Pancreas (tissue), 10 donors: ENCODE data around the gene NR1I2. TPM values are rescaled to one million over a fixed set of nuclear protein-coding genes. Genes with fewer than 3 reads are reported as not detected.

Experiments used
- ATAC-seq, 4 donors: fragments of 200-7000 bp; cut with Tn5 transposase; one replicate each; pipeline versions ENCODE4 v1.8.0 to v1.9.1; 2020; ENCODE audit warnings: mild to moderate bottlenecking in 4 of 4, moderate library complexity in 4 of 4
- DNase-seq, 6 donors: peaks; one replicate each; pipeline ENCODE4 v3.0.0-alpha.2; 2020
- FAIRE-seq: peaks from 2 replicates; lab custom pipeline; 2012; peaks lifted over from hg19 to GRCh38; lab: Jason Lieb, UNC
- H3K27ac ChIP-seq, 4 donors: fragments of 200-600 bp; sonication (generic); 1 replicate in 3 of 4; 2 replicates in 1 of 4; pipeline versions ENCODE4 v1.5.0 to v1.8.0; 2020
- H3K27me3 ChIP-seq, 4 donors: fragments of 200-600 bp; one replicate each; pipeline ENCODE4 v1.8.0; 2021
- H3K36me3 ChIP-seq, 3 donors: fragments of 200-600 bp; sonication (generic) in 1 of 3; one replicate each; pipeline versions ENCODE4 v1.5.0 to v1.8.0; 2020 to 2021
- H3K4me1 ChIP-seq, 3 donors: fragments of 200-600 bp; one replicate each; pipeline ENCODE4 v1.8.0; 2021
- H3K4me3 ChIP-seq, 4 donors: fragments of 200-600 bp; sonication (generic) in 2 of 4; one replicate each; pipeline versions ENCODE4 v1.5.0 to v1.8.0; 2020 to 2021
- H3K9me3 ChIP-seq, 4 donors: fragments of 200-600 bp; one replicate each; pipeline ENCODE4 v1.8.0; 2021
- WGBS, 2 donors: extraction: QIAGEN DNeasy Blood & Tissue Kit; methylation state at CpG; one replicate each; pipeline ENCODE4 v1.1.7; 2013; 5-methylcytosine and 5-hydroxymethylcytosine counted together
- intact Hi-C, 3 donors: fragments of 100-400 bp; cut with DNase I; formaldehyde crosslinking; loops; one replicate each; pipeline versions ENCODE4 v1.11.1 to v1.14.2; 2022
- polyA plus RNA-seq, 2 donors: library from polyadenylated mRNA; stranded (reverse); fragments of 200-250 nt; gene quantifications; one replicate each; pipeline ENCODE4 v1.2.3, GENCODE V29; 2013
- total RNA-seq, 6 donors: library from RNA; stranded (reverse); fragmentation: NEBNext Ultra II Directional in 4 of 6; extraction: Animal tissue kit (Norgen Biotek cat#: 25700) in 4 of 6; gene quantifications; one replicate each; pipeline versions ENCODE4 v1.2.1 to v1.2.4, GENCODE V29; 2021 to 2023
- TF ChIP-seq, protein P1 (sequence below), 4 donors: fragments of 200-600 bp; sonication (generic) in 3 of 4; IDR thresholded peaks; one replicate each; pipeline versions ENCODE4 v1.5.0 to v1.8.0; 2021; ENCODE audit warnings: antibody characterized with exemption in 4 of 4
- donor health status: healthy with polysubstance abuse.
- donor health status: DM: no; HTN: no; CAD: no; lungs with moderate emphysema.
- donor health status: DM: no; HTN: no; CAD: no.
- donor health status: control.
- donor health status: control.
- donor health status: Bipolar disorder and iron deficiency.
- donor health status: DM: yes; HTN: yes; CAD: no.
- donor health status: DM: no; HTN: no; CAD: no.
- donor health status: DM: no; HTN: no; CAD: no.
- donor health status: DM: yes; HTN: yes; CAD: no.

The NR1I2 gene
- total and polyA plus RNA-seq, 8 donors = 0.12 to 0.31 (median 0.24) TPM

DNA sequence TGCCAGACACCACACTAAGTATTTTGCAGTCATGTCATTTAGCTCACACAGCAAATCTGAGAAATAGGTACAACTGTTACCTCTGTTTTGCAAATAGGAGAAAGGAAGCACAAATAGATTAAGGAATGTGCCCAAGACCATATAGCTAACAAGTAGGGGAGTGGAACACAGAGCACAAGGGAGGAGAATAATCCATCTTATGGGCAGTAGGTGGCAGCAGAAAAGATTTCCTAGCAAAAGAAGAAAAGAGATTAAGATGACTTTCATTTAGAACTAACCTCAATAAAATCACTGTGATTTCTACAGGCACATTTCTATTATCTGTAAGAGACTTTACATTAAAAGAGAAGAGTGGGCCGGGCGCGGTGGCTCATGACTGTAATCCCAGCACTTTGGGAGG, 49.1 kb downstream of the NR1I2 start:
- intact Hi-C loops = no loop called here
- no peaks in the 10 kb centered on the region for H3K9me3 ChIP-seq
- no peaks in the 10 kb centered on the region for H3K4me1 ChIP-seq
- ATAC-seq = no peak
- H3K27me3 ChIP-seq = no peaks in the 10 kb centered on the region
- H3K27ac ChIP-seq = no peak overlapping the region
- FAIRE-seq = no peak
- 98 to 99% methylated on average over 3 of the region's 3 CpGs for WGBS, 2 donors
- H3K36me3 ChIP-seq = no peaks in the 10 kb centered on the region
- DNase-seq = no peak
- TF ChIP-seq, protein P1, sequence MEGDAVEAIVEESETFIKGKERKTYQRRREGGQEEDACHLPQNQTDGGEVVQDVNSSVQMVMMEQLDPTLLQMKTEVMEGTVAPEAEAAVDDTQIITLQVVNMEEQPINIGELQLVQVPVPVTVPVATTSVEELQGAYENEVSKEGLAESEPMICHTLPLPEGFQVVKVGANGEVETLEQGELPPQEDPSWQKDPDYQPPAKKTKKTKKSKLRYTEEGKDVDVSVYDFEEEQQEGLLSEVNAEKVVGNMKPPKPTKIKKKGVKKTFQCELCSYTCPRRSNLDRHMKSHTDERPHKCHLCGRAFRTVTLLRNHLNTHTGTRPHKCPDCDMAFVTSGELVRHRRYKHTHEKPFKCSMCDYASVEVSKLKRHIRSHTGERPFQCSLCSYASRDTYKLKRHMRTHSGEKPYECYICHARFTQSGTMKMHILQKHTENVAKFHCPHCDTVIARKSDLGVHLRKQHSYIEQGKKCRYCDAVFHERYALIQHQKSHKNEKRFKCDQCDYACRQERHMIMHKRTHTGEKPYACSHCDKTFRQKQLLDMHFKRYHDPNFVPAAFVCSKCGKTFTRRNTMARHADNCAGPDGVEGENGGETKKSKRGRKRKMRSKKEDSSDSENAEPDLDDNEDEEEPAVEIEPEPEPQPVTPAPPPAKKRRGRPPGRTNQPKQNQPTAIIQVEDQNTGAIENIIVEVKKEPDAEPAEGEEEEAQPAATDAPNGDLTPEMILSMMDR (IDR thresholded peaks at IDR 0.05) = no peak
- no peak overlapping the region for H3K4me3 ChIP-seq

DNA sequence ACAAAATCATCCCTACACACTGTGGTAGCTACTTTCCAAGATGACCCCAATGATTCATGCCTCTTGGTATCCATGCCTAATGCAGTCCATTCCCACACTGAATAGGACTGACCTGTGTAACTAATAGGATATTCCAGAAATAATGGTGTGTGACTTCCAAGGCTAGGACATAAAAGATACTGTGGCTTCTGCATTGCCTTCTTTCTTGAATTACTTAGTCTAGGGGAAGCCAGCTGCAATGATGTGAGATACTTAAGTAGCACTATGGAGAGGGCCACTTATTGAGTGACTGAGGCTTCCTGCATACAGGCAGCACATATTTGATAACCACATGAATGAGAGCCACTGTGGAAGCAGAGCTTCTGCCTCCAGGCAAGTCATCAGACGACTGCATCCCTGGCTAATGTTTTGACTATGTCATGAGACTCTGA, 50.1 kb downstream of the NR1I2 start:
- intact Hi-C loops = no loop called here
- no peak overlapping the region for H3K4me3 ChIP-seq
- H3K9me3 ChIP-seq = no peaks in the 10 kb centered on the region
- WGBS, 2 donors = 82 to 96% methylated on average over 1 of the region's 1 CpG
- H3K27me3 ChIP-seq = no peaks in the 10 kb centered on the region
- TF ChIP-seq, protein P1 (IDR thresholded peaks at IDR 0.05) = no peak
- FAIRE-seq = no peak
- H3K36me3 ChIP-seq = no peaks in the 10 kb centered on the region
- H3K27ac ChIP-seq = no peak overlapping the region
- no peaks in the 10 kb centered on the region for H3K4me1 ChIP-seq
- no peak for ATAC-seq
- DNase-seq = no peak

DNA sequence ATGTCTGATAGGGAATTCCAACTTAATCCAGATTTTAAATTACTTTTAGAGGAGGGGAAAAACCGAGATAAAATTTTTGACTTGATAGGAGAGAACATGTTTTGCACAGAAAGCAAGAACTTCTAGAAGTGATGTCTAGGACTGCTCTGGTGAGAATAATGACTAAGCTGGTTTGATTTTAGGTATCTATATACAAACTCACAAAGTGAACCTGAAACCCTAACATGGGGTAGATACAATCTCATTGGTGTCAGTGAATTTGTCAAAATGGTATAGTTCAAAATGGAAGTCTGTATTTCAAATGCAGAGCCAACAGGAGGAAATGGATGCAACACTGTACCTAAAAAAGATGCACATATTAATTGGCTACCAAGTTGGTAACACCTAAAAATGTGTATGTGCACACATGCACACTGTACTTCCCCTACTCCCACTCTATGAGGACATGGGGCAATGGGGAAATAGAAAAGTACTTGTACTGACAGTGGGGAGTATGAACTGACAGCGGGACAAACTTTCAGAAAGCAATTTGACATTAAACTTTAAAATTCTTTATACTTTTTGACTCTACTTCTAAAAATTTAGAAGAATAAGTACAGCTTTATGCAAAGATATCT, 53.0 kb downstream of the NR1I2 start:
- Histone ChIP-seq H3K4me3 (no peak overlapping the region), H3K9me3 (no peaks in the 10 kb centered on the region), H3K36me3 (no peaks in the 10 kb centered on the region), H3K4me1 (no peaks in the 10 kb centered on the region), H3K27ac (no peak overlapping the region), H3K27me3 (no peaks in the 10 kb centered on the region)
- DNase-seq = no peak
- no peak for FAIRE-seq
- no peak for ATAC-seq
- intact Hi-C loops = no loop called here
- 85 to 94% methylated on average over 2 of the region's 2 CpGs for WGBS, 2 donors
- TF ChIP-seq, protein P1 (IDR thresholded peaks at IDR 0.05) = no peak

DNA sequence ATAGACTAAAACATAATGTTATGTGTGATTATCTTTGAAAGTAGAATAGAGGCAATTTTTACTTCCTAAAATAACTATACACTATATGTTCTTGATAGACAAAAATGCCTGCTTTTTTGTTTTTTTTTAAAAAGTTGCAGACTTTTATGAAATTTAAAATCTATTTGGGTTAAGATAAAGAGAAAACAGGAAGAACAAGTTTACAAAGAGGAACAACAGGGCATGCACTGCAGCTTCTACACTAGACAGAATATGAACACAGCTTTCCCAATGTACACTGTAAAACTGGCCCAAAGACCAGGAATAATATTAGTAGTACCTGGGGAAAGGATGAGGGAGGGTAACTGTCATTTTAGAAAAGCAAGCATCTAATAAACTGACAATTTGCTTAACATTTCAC, 53.7 kb downstream of the NR1I2 start:
- ATAC-seq = no peak
- TF ChIP-seq, protein P1 (IDR thresholded peaks at IDR 0.05) = no peak
- Histone ChIP-seq H3K27me3 (no peaks in the 10 kb centered on the region), H3K4me1 (no peaks in the 10 kb centered on the region), H3K27ac (no peak overlapping the region), H3K9me3 (no peaks in the 10 kb centered on the region), H3K36me3 (no peaks in the 10 kb centered on the region), H3K4me3 (no peak overlapping the region)
- DNase-seq = no peak
- intact Hi-C loops = no loop called here
- no peak for FAIRE-seq

DNA sequence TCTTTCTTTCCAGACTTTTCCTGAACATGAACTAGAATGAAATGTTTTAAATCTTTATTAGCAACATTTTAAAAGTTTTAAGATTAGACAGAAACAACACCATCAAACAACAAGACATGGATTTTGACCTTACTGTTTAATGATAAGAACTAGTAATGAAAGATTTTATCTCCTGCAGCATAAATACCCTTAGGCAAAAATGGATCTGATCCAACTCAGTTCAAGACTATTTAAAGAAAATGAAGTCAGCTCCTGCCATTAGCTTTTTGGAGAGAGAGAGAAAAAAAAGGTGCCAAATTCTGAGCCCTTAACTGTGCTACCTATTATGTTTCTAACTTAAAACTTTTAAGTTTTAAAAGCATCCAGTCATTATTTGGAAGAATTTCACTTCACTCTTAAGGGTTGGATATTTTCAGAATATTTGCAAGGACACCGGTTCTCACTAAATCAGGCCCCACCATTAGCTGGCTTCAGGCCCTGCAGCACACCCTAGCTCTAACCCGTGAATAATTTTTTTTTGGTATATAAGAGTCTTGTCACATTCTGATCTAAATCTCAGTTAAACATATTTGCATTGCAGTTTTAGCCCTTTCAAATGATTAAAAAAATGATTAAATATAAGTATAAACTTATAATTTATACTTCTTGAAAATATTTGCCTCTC, 60.0 kb downstream of the NR1I2 start:
- intact Hi-C loops = no loop called here
- Histone ChIP-seq H3K9me3 (no peaks in the 10 kb centered on the region), H3K36me3 (no peaks in the 10 kb centered on the region), H3K4me3 (no peak overlapping the region), H3K27me3 (no peaks in the 10 kb centered on the region), H3K4me1 (peaks cover 0 to 5% (median 0%) of the 10 kb centered on the region in 3 donors), H3K27ac (no peak overlapping the region)
- TF ChIP-seq, protein P1 (IDR thresholded peaks at IDR 0.05) = no peak
- DNase-seq = no peak
- FAIRE-seq = no peak
- WGBS, 2 donors = 59 to 69% methylated on average over 2 of the region's 2 CpGs
- no peak for ATAC-seq
